GM13976 (cell line): ENCODE measurements around the gene EBF3.

Experiments used
- DNase-seq: peaks from one replicate; pipeline ENCODE4 v3.0.0; 2012; ENCODE audit warnings: low spot score
- CTCF ChIP-seq: IDR thresholded peaks from 2 replicates; pipeline ENCODE4 v1.5.1; 2012; ENCODE audit warnings: borderline replicate concordance, mild to moderate bottlenecking; ENCODE audit not compliant: insufficient read depth; ENCODE audit errors: extremely low read depth, missing control alignments, control extremely low read depth
- in situ Hi-C: fragments of 300-500 bp; cut with MboI; formaldehyde crosslinking; loops from one replicate; pipeline ENCODE4 v1.12.0; 2022; ENCODE audit warnings: low sequenced_read_pairs, mixed read lengths, inconsistent platforms; ENCODE audit not compliant: unreplicated experiment

The EBF3 gene

GRCh38 chr10:129933456-129934092 lies 30.5 kb downstream of the EBF3 start:
- TF ChIP-seq CTCF = no peak
- DNase-seq = no peak
- in situ Hi-C loops = no loop called here

- no peak for TF ChIP-seq CTCF
- in situ Hi-C loops = no loop called here
These were observed 31.2 kb downstream of the EBF3 start for GRCh38 chr10:129932751-129933433.

GRCh38 chr10:129932182-129932581 lies 31.9 kb downstream of the EBF3 start:
- in situ Hi-C loops = no loop called here
- TF ChIP-seq CTCF = no peak
- no peak for DNase-seq

More at GRCh38 chr10:129932751-129933433, 31.2 kb downstream of the EBF3 start:
- DNase-seq = no peak

GRCh38 chr10:129929343-129930292 lies 34.5 kb downstream of the EBF3 start:
- no peak for DNase-seq
- no peak for TF ChIP-seq CTCF
- in situ Hi-C loops = no loop called here

- no peak for TF ChIP-seq CTCF
- in situ Hi-C loops = no loop called here
- no peak for DNase-seq
These were observed 36.5 kb downstream of the EBF3 start for GRCh38 chr10:129927351-129928120.
